SK-N-SH (cell line): ENCODE data around the gene PAQR5.

Experiments
- EZH2phosphoT487 ChIP-seq: fragments of 200-600 bp; sonication (generic); IDR thresholded peaks from 2 replicates; pipeline ENCODE4 v1.6.1; 2017; ENCODE audit warnings: low read depth, mixed run types, mild to moderate bottlenecking, antibody characterized with exemption, moderate library complexity, borderline replicate concordance
- FOXM1 ChIP-seq: IDR thresholded peaks from 2 replicates; pipeline ENCODE4 v1.4.0; 2012; ENCODE audit warnings: low read depth, mild to moderate bottlenecking
- POLR2AphosphoS5 ChIP-seq: IDR thresholded peaks from 2 replicates; pipeline ENCODE4 v1.6.1; 2012; ENCODE audit warnings: low read depth, low read length
- SIN3A ChIP-seq: IDR thresholded peaks from 2 replicates; pipeline ENCODE4 v1.6.1; 2012; ENCODE audit warnings: low read depth, mild to moderate bottlenecking, low read length, moderate library complexity, borderline replicate concordance
- TAF1 ChIP-seq: IDR thresholded peaks from 2 replicates; pipeline ENCODE4 v1.6.1; 2012; ENCODE audit warnings: low read depth, mild to moderate bottlenecking, low read length, moderate library complexity, borderline replicate concordance
- TF ChIP-seq, protein P1 (sequence below): fragments of 200-600 bp; sonication (generic); IDR thresholded peaks from 2 replicates; pipeline ENCODE4 v1.6.1; 2017; ENCODE audit warnings: antibody characterized with exemption, mild to moderate bottlenecking, moderate library complexity
- TF ChIP-seq, protein P2 (sequence below): IDR thresholded peaks from 2 replicates; pipeline ENCODE4 v1.4.0; 2012; ENCODE audit warnings: low read depth
- TF ChIP-seq, protein P3 (sequence below): fragments of 150-350 bp; IDR thresholded peaks from 2 replicates; pipeline ENCODE4 v1.6.1; 2017; ENCODE audit warnings: antibody characterized with exemption, low read length, low read depth, borderline replicate concordance
- TF ChIP-seq, protein P4 (sequence below): IDR thresholded peaks from 2 replicates; pipeline ENCODE4 v1.6.1; 2012; ENCODE audit warnings: mild to moderate bottlenecking, low read depth, low read length, moderate library complexity
- TF ChIP-seq, protein P5 (sequence below): fragments of 150-350 bp; IDR thresholded peaks from 2 replicates; pipeline ENCODE4 v1.6.1; 2016; ENCODE audit warnings: mild to moderate bottlenecking, low read depth, low read length

DNA sequence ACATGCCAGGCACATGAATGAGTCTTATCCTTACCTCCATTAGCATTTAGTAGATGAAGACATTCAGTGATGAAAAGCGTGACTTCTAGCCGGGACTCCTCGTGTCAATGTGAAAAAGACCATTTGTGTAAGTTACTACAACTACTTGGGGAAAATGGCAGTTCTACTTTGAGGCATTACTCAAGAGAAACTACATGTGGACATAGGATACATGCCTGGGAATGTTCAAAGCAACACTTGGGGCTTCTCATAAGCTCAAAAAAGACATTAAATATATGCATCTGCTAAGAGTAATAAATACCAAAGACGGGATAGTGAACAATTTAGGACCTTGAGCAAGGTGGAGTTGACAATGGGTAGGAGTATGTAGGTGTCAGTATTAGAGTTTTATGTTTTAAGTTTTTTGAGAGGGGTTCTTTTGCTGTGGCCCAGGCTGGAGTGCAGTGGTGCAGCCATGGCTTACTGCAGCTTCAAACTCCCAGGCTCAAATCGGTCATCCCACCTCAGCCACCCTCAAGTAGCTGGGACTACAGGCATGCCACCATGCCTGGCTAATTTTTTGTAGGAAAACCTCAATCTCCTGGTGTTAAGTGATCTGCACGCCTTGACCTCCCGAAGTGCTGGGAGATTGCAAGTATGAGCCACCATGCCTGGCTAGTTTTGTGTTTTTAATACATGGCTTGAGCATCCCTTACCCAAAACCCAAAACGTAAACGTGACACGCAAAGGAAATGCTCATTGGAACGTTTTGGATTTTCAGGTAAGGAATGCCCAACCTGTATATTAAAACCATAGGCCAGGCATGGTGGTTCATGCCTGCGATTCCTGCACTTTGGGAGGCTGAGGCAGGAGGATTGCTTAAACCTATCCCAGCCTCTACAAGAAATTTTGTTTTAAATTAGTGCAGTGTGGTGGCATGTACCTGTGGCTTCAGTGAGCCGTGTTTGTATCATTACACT is 157.8 kb downstream of the PAQR5 start:
- TF ChIP-seq, protein P1, sequence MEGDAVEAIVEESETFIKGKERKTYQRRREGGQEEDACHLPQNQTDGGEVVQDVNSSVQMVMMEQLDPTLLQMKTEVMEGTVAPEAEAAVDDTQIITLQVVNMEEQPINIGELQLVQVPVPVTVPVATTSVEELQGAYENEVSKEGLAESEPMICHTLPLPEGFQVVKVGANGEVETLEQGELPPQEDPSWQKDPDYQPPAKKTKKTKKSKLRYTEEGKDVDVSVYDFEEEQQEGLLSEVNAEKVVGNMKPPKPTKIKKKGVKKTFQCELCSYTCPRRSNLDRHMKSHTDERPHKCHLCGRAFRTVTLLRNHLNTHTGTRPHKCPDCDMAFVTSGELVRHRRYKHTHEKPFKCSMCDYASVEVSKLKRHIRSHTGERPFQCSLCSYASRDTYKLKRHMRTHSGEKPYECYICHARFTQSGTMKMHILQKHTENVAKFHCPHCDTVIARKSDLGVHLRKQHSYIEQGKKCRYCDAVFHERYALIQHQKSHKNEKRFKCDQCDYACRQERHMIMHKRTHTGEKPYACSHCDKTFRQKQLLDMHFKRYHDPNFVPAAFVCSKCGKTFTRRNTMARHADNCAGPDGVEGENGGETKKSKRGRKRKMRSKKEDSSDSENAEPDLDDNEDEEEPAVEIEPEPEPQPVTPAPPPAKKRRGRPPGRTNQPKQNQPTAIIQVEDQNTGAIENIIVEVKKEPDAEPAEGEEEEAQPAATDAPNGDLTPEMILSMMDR, result no peak
- TF ChIP-seq, protein P2, sequence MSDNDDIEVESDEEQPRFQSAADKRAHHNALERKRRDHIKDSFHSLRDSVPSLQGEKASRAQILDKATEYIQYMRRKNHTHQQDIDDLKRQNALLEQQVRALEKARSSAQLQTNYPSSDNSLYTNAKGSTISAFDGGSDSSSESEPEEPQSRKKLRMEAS, result no peak
- TF ChIP-seq FOXM1 (no peak), SIN3A (no peak), POLR2AphosphoS5 (peak; percentile 16; the same call in 1 of the 2 replicates), EZH2phosphoT487 (no peak), TAF1 (no peak)
- TF ChIP-seq, protein P3, sequence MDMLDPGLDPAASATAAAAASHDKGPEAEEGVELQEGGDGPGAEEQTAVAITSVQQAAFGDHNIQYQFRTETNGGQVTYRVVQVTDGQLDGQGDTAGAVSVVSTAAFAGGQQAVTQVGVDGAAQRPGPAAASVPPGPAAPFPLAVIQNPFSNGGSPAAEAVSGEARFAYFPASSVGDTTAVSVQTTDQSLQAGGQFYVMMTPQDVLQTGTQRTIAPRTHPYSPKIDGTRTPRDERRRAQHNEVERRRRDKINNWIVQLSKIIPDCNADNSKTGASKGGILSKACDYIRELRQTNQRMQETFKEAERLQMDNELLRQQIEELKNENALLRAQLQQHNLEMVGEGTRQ, result no peak
- TF ChIP-seq, protein P4, sequence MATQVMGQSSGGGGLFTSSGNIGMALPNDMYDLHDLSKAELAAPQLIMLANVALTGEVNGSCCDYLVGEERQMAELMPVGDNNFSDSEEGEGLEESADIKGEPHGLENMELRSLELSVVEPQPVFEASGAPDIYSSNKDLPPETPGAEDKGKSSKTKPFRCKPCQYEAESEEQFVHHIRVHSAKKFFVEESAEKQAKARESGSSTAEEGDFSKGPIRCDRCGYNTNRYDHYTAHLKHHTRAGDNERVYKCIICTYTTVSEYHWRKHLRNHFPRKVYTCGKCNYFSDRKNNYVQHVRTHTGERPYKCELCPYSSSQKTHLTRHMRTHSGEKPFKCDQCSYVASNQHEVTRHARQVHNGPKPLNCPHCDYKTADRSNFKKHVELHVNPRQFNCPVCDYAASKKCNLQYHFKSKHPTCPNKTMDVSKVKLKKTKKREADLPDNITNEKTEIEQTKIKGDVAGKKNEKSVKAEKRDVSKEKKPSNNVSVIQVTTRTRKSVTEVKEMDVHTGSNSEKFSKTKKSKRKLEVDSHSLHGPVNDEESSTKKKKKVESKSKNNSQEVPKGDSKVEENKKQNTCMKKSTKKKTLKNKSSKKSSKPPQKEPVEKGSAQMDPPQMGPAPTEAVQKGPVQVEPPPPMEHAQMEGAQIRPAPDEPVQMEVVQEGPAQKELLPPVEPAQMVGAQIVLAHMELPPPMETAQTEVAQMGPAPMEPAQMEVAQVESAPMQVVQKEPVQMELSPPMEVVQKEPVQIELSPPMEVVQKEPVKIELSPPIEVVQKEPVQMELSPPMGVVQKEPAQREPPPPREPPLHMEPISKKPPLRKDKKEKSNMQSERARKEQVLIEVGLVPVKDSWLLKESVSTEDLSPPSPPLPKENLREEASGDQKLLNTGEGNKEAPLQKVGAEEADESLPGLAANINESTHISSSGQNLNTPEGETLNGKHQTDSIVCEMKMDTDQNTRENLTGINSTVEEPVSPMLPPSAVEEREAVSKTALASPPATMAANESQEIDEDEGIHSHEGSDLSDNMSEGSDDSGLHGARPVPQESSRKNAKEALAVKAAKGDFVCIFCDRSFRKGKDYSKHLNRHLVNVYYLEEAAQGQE, result no peak
- TF ChIP-seq, protein P5, sequence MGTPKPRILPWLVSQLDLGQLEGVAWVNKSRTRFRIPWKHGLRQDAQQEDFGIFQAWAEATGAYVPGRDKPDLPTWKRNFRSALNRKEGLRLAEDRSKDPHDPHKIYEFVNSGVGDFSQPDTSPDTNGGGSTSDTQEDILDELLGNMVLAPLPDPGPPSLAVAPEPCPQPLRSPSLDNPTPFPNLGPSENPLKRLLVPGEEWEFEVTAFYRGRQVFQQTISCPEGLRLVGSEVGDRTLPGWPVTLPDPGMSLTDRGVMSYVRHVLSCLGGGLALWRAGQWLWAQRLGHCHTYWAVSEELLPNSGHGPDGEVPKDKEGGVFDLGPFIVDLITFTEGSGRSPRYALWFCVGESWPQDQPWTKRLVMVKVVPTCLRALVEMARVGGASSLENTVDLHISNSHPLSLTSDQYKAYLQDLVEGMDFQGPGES, result no peak
